ENCODE measurements around the gene BGN. TPM values are rescaled to one million over a fixed set of nuclear protein-coding genes. Genes with fewer than 3 reads are reported as not detected.

Gene BGN
- total RNA-seq, 1 experiment from 2014 or later: 1.2 TPM

- DNase-seq: no peak
- H4K8ac ChIP-seq (replicated peaks; ENCODE audit: insufficient read length, low read depth, low read length): no peak overlapping the region
- no peak overlapping the region for H2BK12ac ChIP-seq (ENCODE audit: insufficient read length, low read depth, low read length)
- H2BK5ac ChIP-seq (ENCODE audit: insufficient read length, low read length): no peak overlapping the region
- H3K27me3 ChIP-seq (ENCODE audit: insufficient read depth, low read length): no peaks in the 10 kb centered on the region
- Mint-ChIP-seq H3K4me3 (no peak overlapping the region), H3K36me3 (ENCODE audit: insufficient read depth in 1 of 3, low read depth in 3 of 3) (peaks cover 42 to 62% (median 50%) of the 10 kb centered on the region in 3 experiments), H3K4me1 (no peaks in the 10 kb centered on the region), H3K9me3 (peaks cover 74 to 88% of the 10 kb centered on the region in 2 experiments), H3K27me3 (ENCODE audit: low read depth) (no peaks in the 10 kb centered on the region), H3K27ac (no peak overlapping the region; a peak in 1 of 7 replicates)
- no peak overlapping the region for H3K4ac ChIP-seq (ENCODE audit: low read depth, low read length)
- peaks cover 3% of the 10 kb centered on the region for H3K23me2 ChIP-seq (ENCODE audit: insufficient read length, low read depth, low read length, poor library complexity, severe bottlenecking)
- no peak overlapping the region for H3K9ac ChIP-seq (ENCODE audit: extremely low read depth, insufficient read length, low read length)
- H3K27ac ChIP-seq (ENCODE audit: insufficient read length, low read depth, low read length): no peak overlapping the region
- no peak overlapping the region for H3K23ac ChIP-seq (ENCODE audit: insufficient read length, low read depth, low read length)
- no peak overlapping the region for H2AK5ac ChIP-seq (ENCODE audit: insufficient read length, low read length)
- H3T11ph ChIP-seq (ENCODE audit: low read length): no peak overlapping the region
- no peaks in the 10 kb centered on the region for H3K79me2 ChIP-seq (ENCODE audit: insufficient read depth, low read length)
- H3K4me2 ChIP-seq (ENCODE audit: insufficient read depth, insufficient read length, low read length): no peak overlapping the region
- no peaks in the 10 kb centered on the region for H4K20me1 ChIP-seq (ENCODE audit: control insufficient read depth, insufficient read depth, insufficient read length)
- H3K79me1 ChIP-seq (ENCODE audit: insufficient read depth, low read depth, low read length, poor library complexity, severe bottlenecking): no peaks in the 10 kb centered on the region
- no peak overlapping the region for H2BK120ac ChIP-seq (ENCODE audit: low read depth, low read length, poor library complexity, severe bottlenecking)
- no peak overlapping the region for H2BK15ac ChIP-seq (ENCODE audit: low read depth, low read length)
- WGBS (ENCODE audit: extremely low coverage, insufficient read length, low lambda C conversion rate): no CpG with 5 or more reads among the region's 6 CpGs
- no peak overlapping the region for H3K56ac ChIP-seq (ENCODE audit: insufficient read length, low read depth, low read length)
- H3K18ac ChIP-seq (ENCODE audit: insufficient read length, low read depth, low read length): no peak overlapping the region
- no peak overlapping the region for H4K5ac ChIP-seq (ENCODE audit: insufficient read length, low read depth, low read length)
- H3K4me1 ChIP-seq (ENCODE audit: insufficient read depth, low read length): no peaks in the 10 kb centered on the region
- TF ChIP-seq CTCF (conservative IDR thresholded peaks at IDR 0.05): no peak
- no peak overlapping the region for H3K14ac ChIP-seq (ENCODE audit: insufficient read depth, low read length)
- H4K91ac ChIP-seq (ENCODE audit: insufficient read length, low read depth, low read length): no peak overlapping the region
- H3K9me3 ChIP-seq (ENCODE audit: control insufficient read depth, low read depth, low read length): peaks cover 55% of the 10 kb centered on the region
- no peak overlapping the region for H2BK20ac ChIP-seq (ENCODE audit: low read depth, low read length, poor library complexity, severe bottlenecking)
- no peak overlapping the region for H2AFZ ChIP-seq (ENCODE audit: low read length)
Observed at GRCh38 chrX:153463031-153463430, 31.7 kb upstream of the BGN start.
